B cell (primary cell): ENCODE measurements around the gene HP1BP3. TPM values are rescaled to one million over a fixed set of nuclear protein-coding genes. Genes with fewer than 3 reads are reported as not detected.

Experiments
- ATAC-seq: fragments of 200-7000 bp; cut with Tn5 transposase; one replicate; pipeline ENCODE4 v1.10.0; 2021; ENCODE audit warnings: low read depth, mild to moderate bottlenecking, moderate number of reproducible peaks, moderate library complexity
- CTCF ChIA-PET: fragments of 350-600 bp; sonication (Branson Sonifier 250); formaldehyde crosslinking; loops from one replicate; lab custom pipeline; 2021; ENCODE audit warnings: antibody characterized with exemption, inconsistent platforms; lab: Charles Lee
- POLR2A ChIA-PET: fragments of 350-600 bp; sonication (Branson Sonifier 250); formaldehyde crosslinking; loops from one replicate; lab custom pipeline; 2021; ENCODE audit warnings: antibody characterized with exemption; lab: Charles Lee
- DNase-seq: peaks from one replicate; pipeline ENCODE4 v3.0.0; 2013
- H2AFZ ChIP-seq: 2 replicates; pipeline ENCODE4 v1.6.1; 2012; ENCODE audit warnings: mild to moderate bottlenecking, low read depth, low read length; ENCODE audit not compliant: insufficient read depth, poor library complexity, severe bottlenecking
- H3K27ac ChIP-seq, 2 donors: 1 replicate in 1 of 2; 2 replicates in 1 of 2; pipeline ENCODE4 v1.5.1; 2012 to 2013; ENCODE audit warnings: low read length in 2 of 2, mild to moderate bottlenecking in 2 of 2, moderate library complexity in 1 of 2
- H3K27me3 ChIP-seq, 4 experiments: fragments of 200-600 bp in 1 of 4; sonication (generic) in 1 of 4; replicated peaks in 1 of 4; 1 replicate in 2 of 4; 2 replicates in 2 of 4; pipeline versions ENCODE4 v1.6.1 to v1.7.0; 2013 to 2016; ENCODE audit warnings: low read length in 3 of 4, mild to moderate bottlenecking in 2 of 4, mixed read lengths in 1 of 4, moderate library complexity in 1 of 4; ENCODE audit not compliant: insufficient read depth in 4 of 4, control insufficient read depth in 3 of 4; ENCODE audit errors: control extremely low read depth in 1 of 4
- H3K36me3 ChIP-seq, 2 experiments: replicated peaks in 1 of 2; 1 replicate in 1 of 2; 2 replicates in 1 of 2; pipeline versions ENCODE4 v1.6.1 to v1.7.1; 2013; ENCODE audit warnings: low read length in 1 of 2; ENCODE audit not compliant: insufficient read depth in 2 of 2, control insufficient read depth in 1 of 2; ENCODE audit errors: control extremely low read depth in 1 of 2, extremely low read depth in 1 of 2
- H3K4me1 ChIP-seq, 2 donors: fragments of 200-600 bp in 1 of 2; sonication (generic) in 1 of 2; 1 replicate in 1 of 2; 2 replicates in 1 of 2; pipeline versions ENCODE4 v1.5.1 to v1.6.1; 2013 to 2017; ENCODE audit warnings: low read length in 2 of 2; ENCODE audit not compliant: control insufficient read depth in 2 of 2, insufficient read depth in 2 of 2
- H3K4me2 ChIP-seq: replicated peaks from 2 replicates; pipeline ENCODE3; 2012; ENCODE audit warnings: mild to moderate bottlenecking, low read depth, low read length; ENCODE audit not compliant: poor library complexity, severe bottlenecking
- H3K4me3 ChIP-seq, 5 experiments: fragments of 200-600 bp in 1 of 5; sonication (generic) in 1 of 5; 1 replicate in 3 of 5; 2 replicates in 2 of 5; pipeline versions ENCODE4 v1.5.1 to v1.7.0; 2011 to 2016; ENCODE audit warnings: low read length in 4 of 5, mild to moderate bottlenecking in 4 of 5, low read depth in 2 of 5, control low read depth in 1 of 5, moderate library complexity in 1 of 5; ENCODE audit not compliant: insufficient read depth in 1 of 5; ENCODE audit errors: control extremely low read depth in 1 of 5, extremely low read depth in 1 of 5
- H3K79me2 ChIP-seq: fragments of 200-600 bp; sonication (generic); one replicate; pipeline ENCODE4 v1.6.0; 2016; ENCODE audit warnings: low read length; ENCODE audit not compliant: control insufficient read depth, insufficient read depth
- H3K9ac ChIP-seq: fragments of 200-600 bp; sonication (generic); 2 replicates; pipeline ENCODE4 v1.6.1; 2017; ENCODE audit warnings: mild to moderate bottlenecking, low read length, moderate library complexity
- H3K9me3 ChIP-seq, 3 donors: one replicate each; pipeline versions ENCODE4 v1.6.1 to v1.7.1; 2013; ENCODE audit warnings: low read length in 2 of 3; ENCODE audit not compliant: control insufficient read depth in 2 of 3, insufficient read depth in 1 of 3; ENCODE audit errors: control extremely low read depth in 1 of 3
- H4K20me1 ChIP-seq: 2 replicates; pipeline ENCODE4 v1.6.0; 2012; ENCODE audit warnings: mild to moderate bottlenecking, low read length; ENCODE audit not compliant: insufficient read depth, control insufficient read depth, poor library complexity, severe bottlenecking
- H3K27ac Mint-ChIP-seq: one replicate; pipeline ENCODE4 v1.8.0; 2021; ENCODE audit warnings: mixed read lengths
- H3K27me3 Mint-ChIP-seq: one replicate; pipeline ENCODE4 v1.8.0; 2021; ENCODE audit warnings: mixed read lengths
- H3K4me1 Mint-ChIP-seq: one replicate; pipeline ENCODE4 v1.8.0; 2021; ENCODE audit warnings: mixed read lengths
- H3K4me3 Mint-ChIP-seq: one replicate; pipeline ENCODE4 v1.8.0; 2021; ENCODE audit warnings: mixed read lengths
- H3K9me3 Mint-ChIP-seq: one replicate; pipeline ENCODE4 v1.8.0; 2022; ENCODE audit warnings: mixed read lengths; ENCODE audit not compliant: insufficient read depth
- EZH2 ChIP-seq: IDR thresholded peaks from 2 replicates; pipeline ENCODE4 v1.6.1; 2012; ENCODE audit warnings: borderline replicate concordance, low read depth, mild to moderate bottlenecking, moderate library complexity, low read length; ENCODE audit not compliant: insufficient read depth, poor library complexity, severe bottlenecking
- WGBS: methylation state at CpG from one replicate; pipeline ENCODE4 v1.1.5; 2013; ENCODE audit warnings: missing lambda C conversion rate; ENCODE audit not compliant: insufficient coverage; 5-methylcytosine and 5-hydroxymethylcytosine counted together
- intact Hi-C: fragments of 100-400 bp; cut with micrococcal nuclease; formaldehyde crosslinking; loops from one replicate; pipeline ENCODE4 v1.10.0; 2022
- polyA plus RNA-seq: library from polyadenylated mRNA; depleted of rRNA; stranded (reverse); fragments of >200 nt; gene quantifications from 2 replicates; pipeline ENCODE4 v1.2.3, GENCODE V29; 2012
- total RNA-seq, 2 donors: library from RNA; stranded (reverse); fragments of 120-200 nt in 1 of 2; gene quantifications; 1 replicate in 1 of 2; 2 replicates in 1 of 2; pipeline versions ENCODE4 v1.2.3 to v1.2.4, GENCODE V29; 2013 to 2022
- TF ChIP-seq, protein P1 (sequence below): fragments of 200-600 bp; IDR thresholded peaks from one replicate; pipeline ENCODE4 v1.8.0; 2022; ENCODE audit warnings: antibody characterized with exemption, mild to moderate bottlenecking

Gene HP1BP3
- total and polyA plus RNA-seq, 2 donors (not counting 1 experiment from before 2014, with no cell fraction given) = 147 to 303 TPM

GRCh38 chr1:20787840-20788795, 1.0 kb upstream of the HP1BP3 start:
- WGBS = 66% methylated on average over 12 of the region's 22 CpGs
- no peaks in the 10 kb centered on the region for H3K27me3 ChIP-seq
- H4K20me1 ChIP-seq = peaks cover 32% of the 10 kb centered on the region
- peak overlapping the region; percentile 96 for H3K9ac ChIP-seq
- H3K4me1 ChIP-seq = peaks cover 19 to 25% of the 10 kb centered on the region in 2 donors
- no peaks in the 10 kb centered on the region for H3K27me3 Mint-ChIP-seq
- H3K4me3 ChIP-seq = peak overlapping the region; percentile 73 to 92 (median 86)
- peak overlapping the region; percentile 97 for H3K4me3 Mint-ChIP-seq
- TF ChIP-seq EZH2 = no peak
- TF ChIP-seq, protein P1, sequence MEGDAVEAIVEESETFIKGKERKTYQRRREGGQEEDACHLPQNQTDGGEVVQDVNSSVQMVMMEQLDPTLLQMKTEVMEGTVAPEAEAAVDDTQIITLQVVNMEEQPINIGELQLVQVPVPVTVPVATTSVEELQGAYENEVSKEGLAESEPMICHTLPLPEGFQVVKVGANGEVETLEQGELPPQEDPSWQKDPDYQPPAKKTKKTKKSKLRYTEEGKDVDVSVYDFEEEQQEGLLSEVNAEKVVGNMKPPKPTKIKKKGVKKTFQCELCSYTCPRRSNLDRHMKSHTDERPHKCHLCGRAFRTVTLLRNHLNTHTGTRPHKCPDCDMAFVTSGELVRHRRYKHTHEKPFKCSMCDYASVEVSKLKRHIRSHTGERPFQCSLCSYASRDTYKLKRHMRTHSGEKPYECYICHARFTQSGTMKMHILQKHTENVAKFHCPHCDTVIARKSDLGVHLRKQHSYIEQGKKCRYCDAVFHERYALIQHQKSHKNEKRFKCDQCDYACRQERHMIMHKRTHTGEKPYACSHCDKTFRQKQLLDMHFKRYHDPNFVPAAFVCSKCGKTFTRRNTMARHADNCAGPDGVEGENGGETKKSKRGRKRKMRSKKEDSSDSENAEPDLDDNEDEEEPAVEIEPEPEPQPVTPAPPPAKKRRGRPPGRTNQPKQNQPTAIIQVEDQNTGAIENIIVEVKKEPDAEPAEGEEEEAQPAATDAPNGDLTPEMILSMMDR = no peak
- ATAC-seq (no peak), DNase-seq (no peak)
- H3K4me1 Mint-ChIP-seq = peaks cover 35% of the 10 kb centered on the region
- H3K79me2 ChIP-seq = peaks cover 26% of the 10 kb centered on the region
- H3K9me3 ChIP-seq = no peaks in the 10 kb centered on the region
- CTCF ChIA-PET = interaction anchor here (1.2 kb wide), 1 partner anchor 407 kb away, joined by 7 read pairs; no protein-coding TSS in a partner anchor
- H3K4me2 ChIP-seq = peak overlapping the region; percentile 96
- peak overlapping the region; percentile 88 to 90 for H3K27ac ChIP-seq
- peak overlapping the region; percentile 95 for H2AFZ ChIP-seq
- intact Hi-C loops = loop anchor here (1.0 to 10.0 kb wide), 7 partner anchors 55 to 1239 kb away; partner anchors contain the start of genes DDOST, ECE1, OTUD3 and SH2D5
- no peaks in the 10 kb centered on the region for H3K9me3 Mint-ChIP-seq
- H3K27ac Mint-ChIP-seq = peak overlapping the region; percentile 98
- POLR2A ChIA-PET = no interaction called here
- no peaks in the 10 kb centered on the region for H3K36me3 ChIP-seq
